ENCODE results near the gene GID4. TPM values are rescaled to one million over a fixed set of nuclear protein-coding genes. Genes with fewer than 3 reads are reported as not detected.

GID4 gene
- 6.0 and 9.2 TPM in 2 replicates for total RNA-seq

DNA sequence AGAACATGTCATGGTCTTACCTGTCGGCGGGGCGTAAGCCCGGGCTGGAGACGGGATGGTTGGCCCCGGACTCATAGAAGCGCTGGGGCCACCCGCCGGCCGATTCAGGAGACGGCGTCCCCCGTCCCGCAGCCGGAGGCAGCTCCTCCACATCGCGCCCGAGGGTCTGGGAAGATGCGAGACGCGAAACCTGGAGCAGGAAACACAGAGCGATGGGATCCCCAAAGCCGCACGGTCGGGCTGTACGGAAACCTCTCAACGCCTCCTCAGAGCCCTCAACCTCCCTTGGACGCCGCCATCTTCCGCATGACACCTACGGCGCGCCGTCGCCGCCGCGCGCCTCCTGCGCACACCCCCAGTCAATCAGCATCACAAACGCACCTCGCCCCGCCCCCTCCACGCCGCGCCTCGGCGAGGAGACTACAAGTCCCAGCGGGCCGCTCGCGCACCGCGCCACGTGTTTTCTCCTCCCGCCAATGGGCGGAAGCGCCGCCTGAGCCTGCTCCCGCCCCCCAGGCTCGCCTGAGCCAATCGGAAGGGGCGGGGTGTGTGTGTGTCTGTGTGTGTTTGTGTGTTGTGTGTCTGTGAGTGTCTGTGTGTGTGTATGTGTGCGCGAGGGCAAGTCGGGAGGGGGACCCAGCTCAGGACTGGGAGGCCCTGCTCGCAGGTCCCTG lies at the start of gene GID4, which contains the start of gene ATPAF2:
TSS of gene GID4 (plus strand) at position 548 of the 674 bp plus-strand sequence. CDS start at position 605, 57 bp downstream.
TSS of gene ATPAF2 (minus strand) at position 308 of the 674 bp plus-strand sequence. CDS start at position 153, 155 bp downstream.

DNA sequence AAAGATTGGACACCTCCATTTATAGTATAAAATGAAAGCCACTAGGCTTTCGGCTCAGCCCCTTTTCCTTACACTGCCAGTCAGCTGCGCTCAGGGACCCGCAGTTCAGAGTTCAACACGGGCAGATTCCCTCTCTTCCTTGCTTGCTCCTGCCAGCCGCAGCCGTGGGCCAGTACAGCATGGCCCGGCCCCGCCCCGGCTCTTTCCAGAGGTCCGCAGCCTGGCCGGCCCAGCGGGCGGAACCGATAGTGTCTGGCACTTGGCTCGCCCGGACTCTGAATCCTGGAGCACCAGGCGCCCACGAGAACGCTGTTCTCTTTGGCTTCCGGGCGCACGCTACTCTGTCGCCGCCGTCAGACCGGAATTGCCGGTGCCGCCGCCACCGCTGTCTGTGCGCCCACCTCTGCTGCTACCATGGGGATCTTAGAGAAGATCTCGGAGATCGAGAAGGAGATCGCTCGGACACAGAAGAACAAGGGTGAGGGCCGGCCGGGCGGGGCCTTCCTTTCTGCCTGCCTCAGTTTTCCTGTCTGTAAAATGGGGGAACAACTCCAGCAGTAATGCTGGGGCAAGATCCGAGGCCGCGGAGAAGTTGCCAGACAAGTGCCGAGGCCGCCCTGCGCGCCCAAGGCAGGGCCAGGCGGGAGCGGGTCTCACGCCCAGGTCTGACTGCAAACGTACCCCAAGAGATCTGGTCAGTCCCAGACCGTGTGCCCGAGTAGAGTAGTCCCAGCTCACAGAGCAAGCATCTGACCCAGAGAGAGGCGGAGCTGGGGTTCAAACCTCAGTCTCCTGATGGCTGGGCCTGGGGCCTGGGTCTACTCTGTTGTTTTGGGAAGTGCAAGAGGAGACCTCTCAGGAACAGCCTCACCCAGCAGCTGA lies 48.6 kb downstream of the GID4 start, which contains the start of gene DRG2:
TSS of gene DRG2 (plus strand) at position 339 of the 882 bp plus-strand sequence. CDS start at position 415, 76 bp downstream.

DNA sequence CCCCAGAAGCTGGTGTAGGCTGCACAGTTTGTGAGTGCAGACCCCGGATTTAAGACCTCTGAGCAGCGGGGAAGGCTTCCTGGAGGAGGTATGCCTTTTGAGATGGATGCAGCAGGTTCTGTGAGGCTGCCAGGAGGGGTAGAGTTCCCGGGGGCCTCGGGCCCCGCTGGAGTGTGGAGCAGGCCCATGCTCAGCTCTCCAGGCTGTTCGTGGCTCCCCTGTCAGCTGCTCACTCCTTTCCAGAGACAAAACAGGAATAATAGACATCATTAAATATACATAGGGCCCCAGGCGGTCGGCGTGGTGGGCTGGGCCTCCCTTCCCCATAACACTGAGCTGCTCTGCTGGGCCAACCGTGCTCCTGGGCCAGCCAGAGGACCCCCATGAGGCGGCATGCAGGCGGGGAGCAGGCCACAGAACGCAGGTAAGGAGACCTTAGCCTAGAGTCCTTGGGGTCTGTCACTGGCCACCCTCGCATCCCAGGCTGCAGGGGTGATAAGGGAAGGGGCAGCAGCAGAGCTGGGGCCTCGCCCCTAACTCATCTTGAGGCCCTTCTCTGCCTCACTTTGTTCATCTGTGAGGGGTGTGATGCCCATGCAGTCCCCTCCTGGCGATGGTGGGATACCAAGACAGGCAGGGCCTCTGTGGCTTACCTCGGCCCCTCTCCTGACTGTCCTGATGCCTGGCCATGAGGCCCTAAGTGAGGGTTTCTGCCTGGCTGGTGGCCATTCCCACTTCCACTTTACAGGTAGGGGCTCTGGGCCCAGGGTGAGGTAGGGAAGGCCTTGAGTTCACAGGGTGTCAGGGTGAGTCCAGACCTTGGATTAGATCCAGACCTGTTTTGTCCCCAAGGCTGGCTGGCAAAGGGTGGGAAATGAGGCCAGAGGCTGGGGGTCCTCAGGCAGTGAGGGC lies 69.4 kb downstream of the GID4 start, which contains the start of gene MYO15A:
TSS of gene MYO15A (plus strand) at position 356 of the 912 bp plus-strand sequence. CDS start 10,045 bp downstream, outside the sequence.

Other genes starting within 250 kb of the GID4 start
- gene SREBF1, start 202.4 kb upstream of the GID4 start, total RNA-seq: 89.4 and 113 TPM in 2 replicates
- 32.9 and 35.2 TPM in 2 replicates for gene TOM1L2, start 67.0 kb upstream of the GID4 start, total RNA-seq
- 0.65 TPM in 1 of 2 replicates, not detected in the other for gene DRC3, start 66.5 kb upstream of the GID4 start, total RNA-seq
- gene ATPAF2, start 240 bp upstream of the GID4 start, total RNA-seq: 17.5 and 32.7 TPM in 2 replicates
- 36.9 and 45.3 TPM in 2 replicates for gene DRG2, start 48.5 kb downstream of the GID4 start, total RNA-seq
- gene MYO15A, start 69.3 kb downstream of the GID4 start, total RNA-seq: 0.49 and 0.72 TPM in 2 replicates
- 100 and 125 TPM in 2 replicates for gene ALKBH5, start 144.4 kb downstream of the GID4 start, total RNA-seq
- 39.2 and 43.4 TPM in 2 replicates for gene LLGL1, start 186.2 kb downstream of the GID4 start, total RNA-seq
- 198 and 200 TPM in 2 replicates for gene FLII, start 219.3 kb downstream of the GID4 start, total RNA-seq
- 8.1 and 21.5 TPM in 2 replicates for gene MIEF2, start 221.3 kb downstream of the GID4 start, total RNA-seq